T-helper 22 cell (primary cell): ENCODE data around the gene GOLGA3.
"Not testable (repeated sequence)": the region's sequence is repeated elsewhere in the genome, so short reads cannot be mapped to it uniquely, and the experiment has no call there.

Experiments used
- DNase-seq: peaks from one replicate; pipeline ENCODE4 v3.0.0-alpha.2; 2020; ENCODE audit warnings: low read depth

Gene GOLGA3, protein sequence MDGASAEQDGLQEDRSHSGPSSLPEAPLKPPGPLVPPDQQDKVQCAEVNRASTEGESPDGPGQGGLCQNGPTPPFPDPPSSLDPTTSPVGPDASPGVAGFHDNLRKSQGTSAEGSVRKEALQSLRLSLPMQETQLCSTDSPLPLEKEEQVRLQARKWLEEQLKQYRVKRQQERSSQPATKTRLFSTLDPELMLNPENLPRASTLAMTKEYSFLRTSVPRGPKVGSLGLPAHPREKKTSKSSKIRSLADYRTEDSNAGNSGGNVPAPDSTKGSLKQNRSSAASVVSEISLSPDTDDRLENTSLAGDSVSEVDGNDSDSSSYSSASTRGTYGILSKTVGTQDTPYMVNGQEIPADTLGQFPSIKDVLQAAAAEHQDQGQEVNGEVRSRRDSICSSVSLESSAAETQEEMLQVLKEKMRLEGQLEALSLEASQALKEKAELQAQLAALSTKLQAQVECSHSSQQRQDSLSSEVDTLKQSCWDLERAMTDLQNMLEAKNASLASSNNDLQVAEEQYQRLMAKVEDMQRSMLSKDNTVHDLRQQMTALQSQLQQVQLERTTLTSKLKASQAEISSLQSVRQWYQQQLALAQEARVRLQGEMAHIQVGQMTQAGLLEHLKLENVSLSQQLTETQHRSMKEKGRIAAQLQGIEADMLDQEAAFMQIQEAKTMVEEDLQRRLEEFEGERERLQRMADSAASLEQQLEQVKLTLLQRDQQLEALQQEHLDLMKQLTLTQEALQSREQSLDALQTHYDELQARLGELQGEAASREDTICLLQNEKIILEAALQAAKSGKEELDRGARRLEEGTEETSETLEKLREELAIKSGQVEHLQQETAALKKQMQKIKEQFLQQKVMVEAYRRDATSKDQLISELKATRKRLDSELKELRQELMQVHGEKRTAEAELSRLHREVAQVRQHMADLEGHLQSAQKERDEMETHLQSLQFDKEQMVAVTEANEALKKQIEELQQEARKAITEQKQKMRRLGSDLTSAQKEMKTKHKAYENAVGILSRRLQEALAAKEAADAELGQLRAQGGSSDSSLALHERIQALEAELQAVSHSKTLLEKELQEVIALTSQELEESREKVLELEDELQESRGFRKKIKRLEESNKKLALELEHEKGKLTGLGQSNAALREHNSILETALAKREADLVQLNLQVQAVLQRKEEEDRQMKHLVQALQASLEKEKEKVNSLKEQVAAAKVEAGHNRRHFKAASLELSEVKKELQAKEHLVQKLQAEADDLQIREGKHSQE (N-terminal part only)

DNA sequence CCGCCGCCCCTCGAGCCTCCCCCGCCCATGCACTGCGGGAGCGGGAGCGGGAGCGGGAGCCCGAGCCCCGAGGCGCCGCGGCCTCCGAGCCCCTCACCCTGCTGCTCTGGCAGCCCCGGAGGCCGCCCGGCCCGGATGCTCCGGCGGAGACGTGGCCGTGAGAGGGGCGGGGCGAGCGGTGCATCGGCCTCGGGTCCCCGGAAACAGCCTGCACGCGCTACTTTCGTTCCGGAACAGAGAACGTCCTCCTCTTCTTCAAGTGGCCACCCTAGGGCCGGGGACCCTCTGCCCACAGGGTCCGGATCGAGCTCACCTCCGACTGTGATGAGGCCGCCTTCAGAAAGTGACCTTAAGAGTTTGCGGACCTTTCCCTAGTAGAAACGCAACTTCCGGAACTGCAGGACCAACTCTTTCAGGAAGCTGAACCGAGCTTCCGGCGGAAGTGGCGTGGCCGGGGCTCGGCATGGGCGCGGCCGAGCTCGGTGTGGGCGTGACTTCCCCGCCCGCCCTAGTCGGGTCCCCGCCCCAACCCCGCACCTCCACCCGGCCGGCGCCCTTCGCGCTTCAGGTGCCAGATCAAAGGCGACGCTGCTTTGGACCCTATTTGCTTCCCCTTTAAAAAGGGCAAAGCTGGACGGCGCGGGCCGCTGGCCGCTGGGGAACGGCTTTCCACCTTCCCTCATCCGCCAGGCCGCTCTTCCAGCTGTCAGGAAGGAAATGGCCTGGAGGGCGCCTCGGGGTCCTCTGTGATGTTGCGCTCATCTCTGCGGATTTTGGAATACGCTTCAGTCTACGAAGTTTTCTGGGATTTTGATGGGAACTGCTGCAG, at the start of gene GOLGA3:
TSS of gene GOLGA3 (minus strand) at position 164 of the 829 bp plus-strand sequence. CDS start 6,741 bp downstream, outside the sequence.
- peak; percentile 90 for DNase-seq

DNA sequence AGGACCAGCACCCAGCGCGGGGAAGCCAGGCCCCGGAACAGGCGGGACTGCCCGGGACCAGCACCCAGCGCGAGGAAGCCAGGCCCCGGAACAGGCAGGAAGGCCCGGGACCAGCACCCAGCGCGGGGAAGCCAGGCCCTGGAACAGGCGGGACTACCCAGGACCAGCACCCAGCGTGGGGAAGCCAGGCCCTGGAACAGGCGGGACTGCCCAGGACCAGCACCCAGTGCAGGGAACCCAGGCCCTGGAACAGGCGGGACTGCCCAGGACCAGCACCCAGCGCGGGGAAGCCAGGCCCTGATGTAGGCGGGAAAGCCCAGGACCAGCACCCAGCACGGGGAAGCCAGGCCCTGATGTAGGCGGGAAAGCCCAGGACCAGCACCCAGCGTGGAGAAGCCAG, 46.0 kb upstream of the GOLGA3 start:
- DNase-seq, result not testable (repeated sequence)

DNA sequence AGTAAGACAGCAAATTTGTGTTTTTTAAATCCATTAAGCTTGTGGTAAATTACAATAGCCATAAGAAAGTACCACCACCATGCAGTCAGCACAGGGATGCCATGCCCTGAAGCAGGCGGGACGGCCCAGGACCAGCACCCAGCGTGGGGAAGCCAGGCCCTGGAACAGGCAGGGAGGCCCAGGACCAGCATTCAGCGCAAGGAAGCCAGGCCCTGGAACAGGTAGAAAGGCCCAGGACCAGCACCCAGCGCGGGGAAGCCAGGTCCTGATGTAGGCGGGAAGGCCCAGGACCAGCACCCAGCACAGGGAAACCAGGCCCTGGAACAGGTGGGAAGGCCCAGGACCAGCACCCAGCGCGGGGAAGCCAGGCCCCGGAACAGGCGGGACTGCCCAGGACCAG, 45.5 kb upstream of the GOLGA3 start:
- DNase-seq, result no peak

DNA sequence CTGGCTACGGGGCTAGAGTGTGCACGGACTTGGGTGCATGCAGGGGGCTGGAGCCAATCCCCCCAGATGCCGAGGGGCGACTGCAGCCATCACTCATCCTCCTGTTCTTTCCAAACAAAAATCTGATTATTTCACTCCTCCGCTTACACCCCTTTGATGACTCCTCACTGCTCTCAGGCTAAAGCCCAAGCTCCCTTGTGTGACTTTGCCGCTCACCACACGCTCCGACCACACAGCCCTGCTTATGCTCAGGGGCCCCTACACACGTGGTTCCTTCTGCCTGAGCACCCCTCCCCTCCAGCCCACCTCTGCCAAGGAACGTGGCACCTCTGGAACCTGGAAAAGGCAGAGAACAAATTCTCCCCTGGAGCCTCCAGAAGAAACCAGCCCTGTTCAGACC, 45.1 kb upstream of the GOLGA3 start:
- no peak for DNase-seq

DNA sequence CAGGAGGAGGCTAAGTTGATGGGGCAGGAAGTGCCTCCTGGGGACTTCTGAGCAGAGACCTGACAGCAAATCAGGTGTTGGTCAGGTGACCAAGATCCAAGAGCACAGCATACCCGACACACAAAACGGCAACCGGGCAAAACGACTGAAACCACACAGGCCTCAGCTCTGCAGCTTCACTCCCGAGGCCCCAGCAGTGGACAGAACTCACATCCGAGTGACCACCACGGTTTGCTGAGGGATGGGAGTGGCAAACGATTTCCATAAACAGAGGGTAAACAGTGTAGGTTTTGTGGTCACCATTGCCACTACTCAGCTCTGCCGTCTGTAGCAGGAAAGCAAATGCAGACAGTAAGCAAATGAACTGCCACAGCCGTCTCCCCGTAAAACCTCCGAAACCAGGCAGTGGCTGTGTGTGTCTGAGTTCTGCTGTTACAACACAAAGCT, 44.3 kb upstream of the GOLGA3 start:
- no peak for DNase-seq

DNA sequence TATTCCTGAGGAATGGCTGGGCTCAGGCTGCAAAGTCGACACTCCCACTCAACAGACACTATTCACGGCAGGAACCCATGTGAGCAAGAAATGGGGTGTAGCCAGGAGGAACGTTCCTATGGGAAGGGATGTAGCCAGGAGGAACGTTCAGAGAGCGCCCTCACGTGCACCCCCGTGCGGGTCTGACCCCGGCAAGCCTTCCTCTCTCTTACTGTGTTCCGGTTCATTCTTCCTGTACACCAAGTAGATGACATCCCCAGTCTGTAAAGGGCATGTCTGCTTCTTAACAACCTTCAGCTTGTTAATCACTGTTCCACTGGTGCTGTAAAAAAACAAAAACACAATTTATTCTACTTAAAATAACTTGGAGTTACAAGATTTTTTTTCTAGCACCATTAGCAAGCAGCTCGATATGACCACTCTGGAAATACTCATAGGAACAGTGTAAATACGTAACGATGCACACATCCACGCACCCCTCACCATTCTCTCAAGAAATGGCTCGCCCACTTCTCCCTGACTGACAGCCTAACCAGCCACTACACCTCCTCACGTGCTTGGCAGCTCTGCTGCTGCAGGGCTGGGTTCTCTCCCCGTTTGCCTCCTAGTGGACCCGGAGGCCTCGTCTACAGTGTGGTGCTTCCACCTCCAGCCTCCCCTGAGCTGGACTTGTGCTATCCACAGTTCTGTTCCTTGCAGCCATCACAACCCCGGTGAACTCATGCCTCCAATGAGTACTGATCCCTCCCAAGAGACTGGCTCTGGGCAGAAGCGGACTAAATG, 43.6 kb upstream of the GOLGA3 start:
- DNase-seq, result no peak

DNA sequence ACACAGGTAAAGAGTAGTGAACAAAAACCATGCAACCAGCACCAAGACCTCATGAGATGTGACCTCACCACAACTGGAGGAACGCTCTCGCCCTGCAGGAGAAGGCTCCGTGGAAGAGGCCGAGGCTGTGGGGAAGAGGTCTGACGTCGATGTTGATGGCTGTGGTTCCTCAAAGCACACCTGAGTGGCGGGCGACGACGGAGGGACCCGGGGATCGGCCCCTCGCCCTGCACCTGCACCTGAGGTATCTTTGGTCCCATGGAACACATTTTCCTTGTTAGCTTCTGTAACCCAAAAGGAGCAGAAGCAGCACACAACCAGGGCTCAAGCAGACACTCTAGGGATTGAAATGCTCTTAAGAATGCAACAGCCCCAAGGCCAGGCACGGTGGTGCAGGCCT, 40.9 kb upstream of the GOLGA3 start:
- DNase-seq, result no peak

DNA sequence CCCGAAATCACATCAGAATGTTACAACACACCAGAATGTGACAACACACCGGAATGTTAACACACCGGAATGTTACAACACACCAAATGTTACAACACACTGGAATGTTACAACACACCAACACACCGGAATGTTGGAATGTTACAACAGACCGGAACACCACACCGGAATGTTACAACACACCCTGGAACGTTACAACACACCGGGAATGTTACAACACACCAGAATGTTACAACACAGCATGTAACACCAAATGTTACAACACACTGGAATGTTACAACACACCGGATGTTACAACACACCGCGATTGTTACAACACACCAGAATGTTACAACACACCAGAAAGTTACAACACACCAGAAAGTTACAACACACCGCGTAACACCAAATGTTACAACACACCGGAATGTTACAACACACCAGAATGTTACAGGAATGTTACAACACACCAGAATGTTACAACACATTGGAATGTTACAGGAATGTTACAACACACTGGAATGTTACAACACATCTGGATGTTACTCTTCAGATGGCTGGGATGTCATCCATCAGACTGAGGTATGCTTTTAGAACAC, 37.7 kb upstream of the GOLGA3 start:
- no peak for DNase-seq

DNA sequence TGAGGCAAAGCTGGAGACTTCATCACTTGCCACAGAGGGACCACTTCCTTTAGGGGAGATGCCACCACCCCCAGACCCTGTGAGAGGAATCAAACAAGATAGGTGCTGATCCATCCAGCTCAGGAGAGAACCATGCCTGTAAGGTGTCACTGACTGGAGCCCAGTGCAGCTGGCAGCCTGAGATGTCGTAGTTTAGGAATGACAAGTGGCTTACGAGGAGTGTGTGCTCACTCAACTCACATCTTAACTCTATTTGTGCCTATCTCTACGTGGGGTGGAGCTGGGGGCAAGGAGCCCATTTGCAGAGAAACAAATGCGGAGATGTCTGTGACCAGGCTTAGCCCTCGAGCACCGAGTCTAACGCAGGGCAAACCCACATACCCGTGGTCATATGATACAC, 32.9 kb upstream of the GOLGA3 start:
- DNase-seq, result no peak

DNA sequence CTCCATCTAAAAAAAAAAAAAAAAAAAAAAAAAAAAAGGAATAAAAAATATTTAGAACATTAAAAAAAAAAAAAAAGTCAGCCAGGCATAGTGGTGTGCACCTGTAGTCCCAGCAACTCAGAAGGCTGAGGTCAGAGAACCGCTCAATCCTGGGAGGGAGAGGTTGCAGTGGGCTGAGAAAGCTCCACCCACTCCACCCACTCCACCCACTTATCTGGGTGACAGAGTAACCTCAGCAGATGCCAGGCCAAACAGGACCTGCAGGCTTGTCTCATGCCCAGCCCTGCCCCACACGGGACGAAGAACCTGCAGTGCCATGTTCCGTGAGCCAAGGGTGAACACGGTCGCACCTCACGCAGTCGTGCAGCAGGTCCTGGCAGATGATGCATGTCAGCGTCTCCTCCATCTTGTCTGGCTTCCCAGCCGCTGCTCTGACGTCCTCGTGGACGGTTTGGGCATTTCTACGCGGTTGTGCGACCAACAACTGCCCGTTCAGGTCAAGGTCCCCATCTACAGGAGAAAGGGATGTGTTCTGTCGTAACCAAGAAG, 30.1 kb upstream of the GOLGA3 start:
- no peak for DNase-seq

DNA sequence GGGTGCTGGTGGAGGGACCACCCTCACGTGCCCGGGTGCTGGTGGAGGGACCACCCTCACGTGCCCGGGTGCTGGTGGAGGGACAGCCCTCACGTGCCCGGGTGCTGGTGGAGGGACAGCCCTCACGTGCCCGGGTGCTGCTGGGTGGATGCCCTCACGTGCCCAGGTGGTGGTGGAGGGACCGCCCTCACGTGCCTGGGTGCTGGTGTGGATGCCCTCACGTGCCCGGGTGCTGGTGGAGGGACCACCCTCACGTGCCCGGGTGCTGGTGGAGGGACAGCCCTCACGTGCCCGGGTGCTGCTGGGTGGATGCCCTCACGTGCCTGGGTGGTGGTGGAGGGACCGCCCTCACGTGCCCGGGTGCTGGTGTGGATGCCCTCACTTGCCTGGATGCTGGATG, 28.4 kb upstream of the GOLGA3 start:
- DNase-seq, result not testable (repeated sequence)

DNA sequence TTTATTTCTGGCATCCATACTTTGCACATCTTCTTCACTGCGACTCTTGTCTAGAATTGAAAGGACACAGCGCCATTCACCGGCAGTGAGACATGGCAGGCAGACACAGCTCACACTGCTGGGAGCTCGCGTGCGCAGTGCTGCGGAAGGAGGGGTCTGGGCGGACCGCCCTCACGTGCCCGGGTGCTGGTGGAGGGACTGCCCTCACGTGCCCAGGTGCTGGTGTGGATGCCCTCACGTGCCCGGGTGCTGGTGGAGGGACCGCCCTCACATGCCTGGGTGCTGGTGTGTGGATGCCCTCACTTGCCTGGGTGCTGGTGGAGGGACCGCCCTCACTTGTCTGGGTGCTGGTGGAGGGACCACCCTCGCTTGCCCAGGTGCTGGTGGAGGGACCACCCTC, 27.9 kb upstream of the GOLGA3 start:
- no peak for DNase-seq

DNA sequence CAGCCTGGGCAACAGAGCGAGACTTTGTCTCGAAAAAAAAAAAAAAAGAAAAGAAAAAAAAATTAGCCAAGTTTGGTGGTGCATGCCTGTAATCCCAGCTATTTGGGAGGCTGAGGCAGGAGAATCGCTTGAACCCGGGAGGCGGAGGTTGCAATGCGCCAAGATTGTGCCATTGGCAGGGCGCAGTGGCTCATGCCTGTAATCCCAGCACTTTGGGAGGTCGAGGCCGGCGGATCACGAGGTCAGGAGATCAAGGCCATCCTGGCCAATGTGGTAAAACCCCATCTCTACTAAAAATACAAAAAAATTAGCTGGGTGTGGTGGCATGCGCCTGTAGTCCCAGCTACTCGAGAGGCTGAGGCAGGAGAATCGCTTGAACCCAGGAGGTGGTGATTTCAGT, 26.5 kb upstream of the GOLGA3 start:
- not testable (repeated sequence) for DNase-seq

DNA sequence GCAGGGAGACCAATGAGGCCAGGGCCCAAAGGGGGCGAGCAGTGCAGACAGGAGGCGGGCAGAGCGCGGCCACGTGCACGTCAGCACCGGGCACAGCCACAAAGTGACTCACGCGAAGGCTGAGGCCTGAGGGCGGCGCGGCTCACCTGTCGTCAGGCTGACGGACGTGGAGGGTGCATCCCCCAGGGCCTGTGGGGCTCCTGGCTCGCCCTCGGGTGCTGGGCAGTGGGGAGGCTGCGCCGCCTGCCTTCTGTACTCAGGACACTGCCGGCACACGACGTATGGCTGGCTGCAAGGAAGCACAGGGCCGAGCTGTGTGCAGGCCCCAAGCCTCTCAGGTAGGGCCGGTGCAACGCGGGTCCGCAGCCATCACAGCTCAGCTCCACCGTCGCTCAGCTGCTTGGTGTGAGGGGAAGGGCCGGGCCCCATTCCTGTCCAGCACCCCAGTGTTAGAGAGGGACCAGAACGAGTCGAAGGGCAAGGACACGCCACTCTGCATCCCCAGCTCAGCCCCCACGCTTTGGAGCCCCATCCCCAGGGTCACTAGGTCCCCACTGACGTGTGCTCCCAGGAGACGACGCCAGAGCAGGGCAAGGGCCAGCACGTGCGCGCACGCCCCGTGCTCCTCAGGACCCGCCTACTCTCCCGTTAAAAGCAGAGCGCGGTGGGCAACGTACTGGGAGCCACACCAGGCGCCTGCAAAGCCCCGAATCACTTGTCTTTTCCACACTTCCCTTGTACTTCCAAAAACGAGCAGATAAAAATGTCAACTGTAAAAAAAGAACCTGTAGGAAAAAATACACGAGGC, 24.8 kb upstream of the GOLGA3 start:
- no peak for DNase-seq

DNA sequence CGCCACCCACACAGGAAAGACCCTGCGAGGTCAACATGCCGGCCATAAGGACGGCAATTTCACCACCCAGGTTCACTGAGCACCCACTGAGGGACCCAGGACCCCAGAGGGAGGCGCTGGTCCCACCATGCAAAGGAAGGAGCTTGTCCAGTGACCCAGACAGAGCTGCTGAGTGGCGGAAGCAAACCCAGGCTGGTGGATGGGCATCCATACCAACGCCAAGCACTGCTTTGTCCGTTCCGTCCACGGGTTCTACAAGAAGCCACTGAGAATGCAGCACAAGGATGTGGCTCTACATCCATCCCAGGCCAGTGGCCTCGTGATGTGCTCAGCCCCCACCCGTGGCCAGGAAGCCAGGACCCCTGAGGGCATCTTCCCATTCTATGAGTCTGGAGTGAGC, 23.8 kb upstream of the GOLGA3 start:
- DNase-seq, result no peak

DNA sequence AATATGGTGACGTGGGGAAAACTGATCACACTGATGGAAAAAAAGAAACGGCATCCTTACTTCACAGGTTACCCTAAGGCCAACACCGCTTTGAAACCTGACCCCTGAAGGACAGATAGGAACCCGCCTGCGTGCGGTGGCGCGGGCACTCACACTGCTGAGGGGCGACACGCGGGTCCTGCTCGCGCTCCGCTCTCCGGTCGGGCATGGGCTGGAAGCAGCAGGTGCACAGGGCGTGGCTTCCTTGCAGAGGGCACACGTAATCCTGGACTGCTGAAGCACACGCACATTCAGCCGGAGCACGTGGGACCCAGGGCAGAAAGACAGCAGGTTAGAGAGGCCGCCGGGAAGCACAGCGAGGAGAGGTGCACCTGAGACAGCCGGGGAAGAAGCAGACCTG, 22.8 kb upstream of the GOLGA3 start:
- DNase-seq, result no peak

DNA sequence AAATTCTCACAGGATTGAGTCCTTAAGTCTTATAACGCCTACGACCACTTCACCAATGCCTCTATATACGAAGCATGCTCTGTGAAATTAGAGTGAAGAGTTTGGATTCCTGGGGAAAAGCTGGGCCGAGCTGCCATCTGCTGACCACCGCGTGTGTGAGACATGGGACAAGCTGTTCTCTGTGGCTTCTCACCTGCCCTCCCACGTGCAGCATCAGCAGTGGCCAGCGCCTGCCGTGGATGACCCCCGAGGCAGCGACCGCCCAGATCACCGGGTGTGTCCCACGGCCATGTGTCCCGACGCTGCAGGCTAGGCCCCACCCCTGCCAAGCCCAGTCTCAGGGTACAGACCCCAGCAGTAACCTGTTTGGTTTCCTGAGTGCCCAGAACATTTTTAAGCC, 21.6 kb upstream of the GOLGA3 start:
- no peak for DNase-seq

DNA sequence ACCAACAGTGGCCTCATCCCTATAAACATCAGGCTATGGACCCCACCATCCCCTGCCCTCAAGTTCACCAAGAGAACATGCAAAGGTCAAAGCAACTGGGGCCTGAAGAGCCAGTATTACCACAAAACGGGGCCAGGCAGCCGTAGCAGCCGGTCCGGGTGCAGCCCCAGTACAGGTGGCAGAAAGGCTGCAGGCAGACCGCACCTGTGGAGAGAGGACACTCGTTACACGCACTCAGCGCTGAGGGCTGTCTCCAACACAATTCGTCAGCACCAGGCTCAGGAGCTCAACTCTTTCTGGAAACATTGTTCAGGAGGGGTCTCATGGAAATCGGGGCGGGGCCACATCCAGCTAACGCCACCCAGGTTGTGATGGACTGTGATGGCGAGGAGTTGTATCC, 19.9 kb upstream of the GOLGA3 start:
- DNase-seq, result no peak
